Body of pancreas (tissue), 4 donors: ENCODE measurements around the gene TRAK1. TPM values are rescaled to one million over a fixed set of nuclear protein-coding genes. Genes with fewer than 3 reads are reported as not detected.

ENCODE experiments used
- ATAC-seq: fragments of 150-250 bp; one replicate; pipeline ENCODE4 v1.9.1; 2016
- DNase-seq, 4 donors: peaks; one replicate each; pipeline ENCODE4 v3.0.0-alpha.2; 2019
- H3K27ac ChIP-seq, 4 donors: fragments of 200-600 bp; sonication (generic); 1 replicate in 3 of 4; 2 replicates in 1 of 4; pipeline versions ENCODE4 v1.5.1 to v1.6.1; 2016 to 2019; ENCODE audit warnings: mild to moderate bottlenecking in 1 of 4, mixed read lengths in 1 of 4, moderate library complexity in 1 of 4
- H3K27me3 ChIP-seq, 2 donors: fragments of 200-600 bp; sonication (generic); one replicate each; pipeline ENCODE4 v1.6.0; 2016; ENCODE audit warnings: mild to moderate bottlenecking in 1 of 2
- H3K36me3 ChIP-seq, 2 donors: fragments of 200-600 bp; sonication (generic); replicated peaks in 1 of 2; 2 replicates each; pipeline ENCODE4 v1.5.1; 2016; ENCODE audit warnings: low read depth in 2 of 2; ENCODE audit not compliant: insufficient read depth in 1 of 2
- H3K4me1 ChIP-seq: fragments of 200-600 bp; sonication (generic); one replicate; pipeline ENCODE4 v1.6.0; 2016
- H3K4me3 ChIP-seq, 2 donors: fragments of 200-600 bp; sonication (generic); 1 replicate in 1 of 2; 2 replicates in 1 of 2; pipeline ENCODE4 v1.5.1; 2016 to 2019
- H3K9me3 ChIP-seq, 3 donors: fragments of 200-600 bp; sonication (generic); 1 replicate in 2 of 3; 2 replicates in 1 of 3; pipeline ENCODE4 v1.5.1; 2016
- CTCF ChIP-seq, 7 experiments: fragments of 450-650 bp in 4 of 7; fragments of 200-600 bp in 3 of 7; sonication (generic) in 3 of 7; IDR thresholded peaks; one replicate each; pipeline ENCODE4 v1.5.1; 2016 to 2019; ENCODE audit warnings: antibody characterized with exemption in 7 of 7
- POLR2A ChIP-seq, 3 donors: fragments of 450-650 bp; IDR thresholded peaks; one replicate each; pipeline ENCODE4 v1.6.1; 2016; ENCODE audit warnings: antibody characterized with exemption in 3 of 3, mild to moderate bottlenecking in 2 of 3
- WGBS, 2 donors: methylation state at CpG; one replicate each; pipeline ENCODE4 v1.1.5; 2017; 5-methylcytosine and 5-hydroxymethylcytosine counted together
- intact Hi-C: fragments of 100-400 bp; cut with DNase I; formaldehyde crosslinking; loops from one replicate; pipeline ENCODE4 v1.15.1; 2023
- total RNA-seq, 2 donors: library from RNA; depleted of rRNA; stranded (reverse); fragments of >200 nt; gene quantifications; one replicate each; pipeline ENCODE4 v1.1.0, GENCODE V29; 2016

Gene TRAK1
- total RNA-seq, 2 donors from 2014 or later = 17.1 to 24.1 TPM

DNA sequence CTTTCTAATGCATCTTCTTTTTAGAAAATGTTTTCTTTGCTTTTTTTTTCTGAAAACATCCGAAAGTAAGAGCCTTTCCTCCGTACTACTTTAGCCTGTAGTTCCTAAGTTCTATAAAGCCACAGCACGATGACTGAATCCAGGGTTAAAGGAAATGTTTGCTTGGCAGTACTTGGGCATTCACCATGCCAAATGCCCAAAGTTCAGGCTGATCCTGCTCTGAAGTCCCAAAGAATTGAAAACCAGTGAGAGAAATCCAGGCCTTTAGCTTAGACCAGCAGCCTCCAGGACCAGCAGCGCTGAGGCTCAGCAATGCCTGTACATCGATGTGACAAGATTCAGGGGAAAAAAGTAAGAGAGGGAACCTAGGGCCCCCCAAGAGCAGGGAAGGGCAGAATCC is 139.7 kb downstream of the TRAK1 start:
- no peak for DNase-seq
- Histone ChIP-seq H3K4me3 (no peak overlapping the region), H3K27ac (no peak overlapping the region), H3K27me3 (no peaks in the 10 kb centered on the region), H3K4me1 (no peaks in the 10 kb centered on the region), H3K9me3 (no peaks in the 10 kb centered on the region), H3K36me3 (no peaks in the 10 kb centered on the region)
- TF ChIP-seq POLR2A (IDR thresholded peaks at IDR 0.05) (no peak), CTCF (IDR thresholded peaks at IDR 0.05) (no peak)
- WGBS, 2 donors = 67 to 71% methylated on average over 5 of the region's 5 CpGs
- intact Hi-C loops = loop anchor here (10.0 kb wide), 1 partner anchor 214 kb away; no protein-coding TSS in a partner anchor
- ATAC-seq = no peak

GRCh38 chr3:42235532-42235931 is 144.4 kb downstream of the TRAK1 start:
- no peaks in the 10 kb centered on the region for H3K4me1 ChIP-seq
- no peak overlapping the region for H3K27ac ChIP-seq
- peaks cover 0 to 13% (median 2%) of the 10 kb centered on the region in 3 donors for H3K9me3 ChIP-seq
- ATAC-seq = no peak
- no peak for DNase-seq
- H3K27me3 ChIP-seq = no peaks in the 10 kb centered on the region
- H3K36me3 ChIP-seq = no peaks in the 10 kb centered on the region
- no peak for TF ChIP-seq POLR2A (IDR thresholded peaks at IDR 0.05)
- TF ChIP-seq CTCF (IDR thresholded peaks at IDR 0.05) = no peak
- intact Hi-C loops = loop anchor here (10.0 kb wide), 1 partner anchor 209 kb away; no protein-coding TSS in a partner anchor
- H3K4me3 ChIP-seq = no peak overlapping the region

DNA sequence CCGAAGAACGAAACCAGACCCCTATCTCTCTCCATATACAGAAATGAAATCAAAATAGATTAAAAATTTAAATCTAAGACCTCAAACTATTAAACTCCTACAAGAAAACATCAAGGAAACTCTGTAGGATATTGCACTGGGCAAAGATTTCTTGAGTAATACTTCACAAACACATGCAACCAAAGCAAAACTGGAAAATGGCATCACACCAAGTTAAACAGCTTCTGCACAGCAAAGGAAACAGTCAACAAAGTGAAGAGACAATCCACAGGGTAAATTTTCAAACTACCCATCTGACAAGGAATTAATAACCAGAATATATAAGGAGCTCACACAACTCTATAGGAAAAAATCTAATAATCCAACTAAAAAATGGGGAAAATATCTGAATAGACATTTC is 145.5 kb downstream of the TRAK1 start:
- WGBS, 2 donors = 82 to 83% methylated on average over 2 of the region's 2 CpGs
- Histone ChIP-seq H3K36me3 (no peaks in the 10 kb centered on the region), H3K4me1 (no peaks in the 10 kb centered on the region), H3K4me3 (no peak overlapping the region), H3K27me3 (no peaks in the 10 kb centered on the region), H3K9me3 (peaks cover 0 to 13% (median 2%) of the 10 kb centered on the region in 3 donors), H3K27ac (no peak overlapping the region)
- DNase-seq (no peak), ATAC-seq (no peak)
- TF ChIP-seq POLR2A (IDR thresholded peaks at IDR 0.05) (no peak), CTCF (IDR thresholded peaks at IDR 0.05) (no peak)
- intact Hi-C loops = loop anchor here (10.0 kb wide), 1 partner anchor 208 kb away; no protein-coding TSS in a partner anchor

DNA sequence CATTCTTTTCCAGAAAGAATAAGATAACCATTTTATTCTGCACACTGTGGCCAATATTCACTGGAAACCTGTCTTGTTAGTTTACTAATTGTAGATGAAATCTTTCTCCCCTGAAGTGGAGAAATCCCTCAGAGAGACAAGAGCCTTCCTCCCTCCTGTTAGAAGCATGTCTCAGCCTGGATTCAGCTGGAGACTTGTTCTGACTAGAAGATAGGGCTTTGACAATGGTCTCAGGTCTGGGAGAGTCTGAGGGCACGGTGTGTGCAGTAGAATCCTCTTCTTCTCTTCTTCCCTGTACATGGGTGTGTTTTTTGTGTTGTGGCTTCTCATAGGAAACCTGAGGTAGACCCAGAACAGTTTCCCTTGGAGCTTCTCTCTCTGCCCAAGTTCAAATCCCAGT is 154.9 kb downstream of the TRAK1 start:
- no peak for ATAC-seq
- TF ChIP-seq POLR2A (IDR thresholded peaks at IDR 0.05) (no peak), CTCF (IDR thresholded peaks at IDR 0.05) (no peak)
- Histone ChIP-seq H3K4me3 (no peak overlapping the region), H3K27ac (no peak overlapping the region), H3K36me3 (no peaks in the 10 kb centered on the region), H3K9me3 (no peaks in the 10 kb centered on the region), H3K4me1 (peaks cover 11% of the 10 kb centered on the region), H3K27me3 (no peaks in the 10 kb centered on the region)
- WGBS, 2 donors = 27 to 43% methylated on average over 1 of the region's 1 CpG
- intact Hi-C loops = no loop called here
- DNase-seq = no peak

GRCh38 chr3:42247576-42248027 is 156.4 kb downstream of the TRAK1 start:
- 4 to 5% methylated on average over 9 of the region's 9 CpGs for WGBS, 2 donors
- peak; percentile 68 for ATAC-seq

More at GRCh38 chr3:42247576-42248027, 156.4 kb downstream of the TRAK1 start:
- Histone ChIP-seq H3K4me1 (peaks cover 11% of the 10 kb centered on the region), H3K4me3 (no peak overlapping the region), H3K27ac (no peak overlapping the region), H3K9me3 (no peaks in the 10 kb centered on the region), H3K27me3 (no peaks in the 10 kb centered on the region), H3K36me3 (no peaks in the 10 kb centered on the region)
- TF ChIP-seq POLR2A (IDR thresholded peaks at IDR 0.05) = no peak
- TF ChIP-seq CTCF (IDR thresholded peaks at IDR 0.05) = peak; percentile 50 to 82 (median 73)
- intact Hi-C loops = no loop called here
- peak; percentile 56 to 76 (median 71) for DNase-seq
